HepG2 (cell line): Measurements from ENCODE around the gene YIPF2. TPM values are rescaled to one million over a fixed set of nuclear protein-coding genes. Genes with fewer than 3 reads are reported as not detected.

ENCODE experiments used
- ATAC-seq: fragments of 200-7000 bp; cut with Tn5 transposase; 3 replicates; pipeline ENCODE4 v1.9.1; 2020; ENCODE audit warnings: mild to moderate bottlenecking, moderate library complexity
- BruUV-seq: library from RNA; stranded (reverse); fragments of 400-500 nt; replicated peaks from 2 replicates; lab custom pipeline; 2021; lab: Mats Ljungman, UMichigan
- CTCF ChIA-PET: fragments of 300-600 bp; formaldehyde crosslinking; extraction: SDS; loops from one replicate; lab custom pipeline; 2021; ENCODE audit warnings: low total read pairs, inconsistent platforms, low intra/inter-chr PET ratio; lab: Yijun Ruan, JAX
- POLR2A ChIA-PET: fragments of 350-600 bp; sonication (Branson Sonifier 250); formaldehyde crosslinking; loops from one replicate; lab custom pipeline; 2020; ENCODE audit warnings: antibody characterized with exemption, inconsistent platforms; lab: Yijun Ruan, JAX
- DNase-seq: peaks from one replicate; pipeline ENCODE4 v3.0.0-alpha.2; 2015; ENCODE audit warnings: low spot score
- FAIRE-seq: peaks from 3 replicates; lab custom pipeline; 2011; peaks lifted over from hg19 to GRCh38; lab: Jason Lieb, UNC
- H2AFZ ChIP-seq: one replicate; pipeline ENCODE4 v1.6.1; 2011; ENCODE audit warnings: low read length, inconsistent platforms
- H3K27ac ChIP-seq: fragments of 300-600 bp; 3 replicates; pipeline ENCODE4 v1.8.0; 2011; ENCODE audit warnings: mixed run types, mild to moderate bottlenecking, mixed read lengths, low read length, inconsistent platforms; ENCODE audit not compliant: insufficient read depth; ENCODE audit errors: extremely low read length
- H3K27me3 ChIP-seq, 2 experiments: fragments of 200-600 bp in 1 of 2; 2 replicates in 1 of 2; 3 replicates in 1 of 2; pipeline versions ENCODE4 v1.6.0 to v1.8.0; 2011; ENCODE audit warnings: low read length in 2 of 2, mild to moderate bottlenecking in 2 of 2, moderate library complexity in 2 of 2, inconsistent platforms in 1 of 2; ENCODE audit not compliant: insufficient read depth in 2 of 2, control insufficient read depth in 1 of 2
- H3K36me3 ChIP-seq, 2 experiments: fragments of 200-600 bp in 1 of 2; replicated peaks in 1 of 2; 2 replicates in 1 of 2; 3 replicates in 1 of 2; pipeline versions ENCODE4 v1.5.1 to v1.8.0; 2011; ENCODE audit warnings: low read length in 2 of 2, inconsistent platforms in 1 of 2; ENCODE audit not compliant: insufficient read depth in 2 of 2, control insufficient read depth in 1 of 2
- H3K4me1 ChIP-seq: 2 replicates; pipeline ENCODE4 v1.5.1; 2012; ENCODE audit warnings: low read length, inconsistent platforms; ENCODE audit not compliant: insufficient read depth
- H3K4me2 ChIP-seq: 2 replicates; pipeline ENCODE4 v1.6.0; 2011; ENCODE audit warnings: low read depth, low read length, inconsistent platforms
- H3K4me3 ChIP-seq, 3 experiments: fragments of 200-600 bp in 1 of 3; sonication (generic), shearing (Covaris generic) in 1 of 3; replicated peaks in 1 of 3; 2 replicates each; pipeline ENCODE4 v1.5.1; 2011 to 2016; ENCODE audit warnings: low read length in 3 of 3, inconsistent platforms in 2 of 3, low read depth in 2 of 3, mild to moderate bottlenecking in 2 of 3, control low read depth in 1 of 3, mixed read lengths in 1 of 3; ENCODE audit not compliant: insufficient read depth in 1 of 3
- H3K79me2 ChIP-seq: one replicate; pipeline ENCODE4 v1.6.1; 2011; ENCODE audit warnings: low read length, inconsistent platforms; ENCODE audit not compliant: insufficient read depth
- H3K9ac ChIP-seq: 2 replicates; pipeline ENCODE4 v1.6.0; 2011; ENCODE audit warnings: mild to moderate bottlenecking, low read depth, low read length, inconsistent platforms; ENCODE audit not compliant: insufficient read depth
- H3K9me3 ChIP-seq: 2 replicates; pipeline ENCODE4 v1.5.1; 2012; ENCODE audit warnings: mild to moderate bottlenecking, low read length
- H4K20me1 ChIP-seq: 2 replicates; pipeline ENCODE4 v1.6.0; 2011; ENCODE audit warnings: inconsistent platforms, mild to moderate bottlenecking, low read length, moderate library complexity; ENCODE audit not compliant: insufficient read depth
- CSRNP2 ChIP-seq: sonication (generic); formaldehyde crosslinking; conservative IDR thresholded peaks from 2 replicates; pipeline ENCODE4 v1.8.0; 2022; ENCODE audit warnings: low read depth, missing genetic modification reagents
- GMEB1 ChIP-seq: sonication (generic); formaldehyde crosslinking; IDR thresholded peaks from 2 replicates; pipeline ENCODE4 v1.5.1; 2020; ENCODE audit warnings: missing genetic modification reagents, mild to moderate bottlenecking, borderline replicate concordance
- KLF16 ChIP-seq, 2 experiments: sonication (generic) in 1 of 2; formaldehyde crosslinking in 1 of 2; IDR thresholded peaks; 2 replicates each; pipeline versions ENCODE4 v1.6.1 to v1.8.0; 2016 to 2023; ENCODE audit warnings: missing genetic modification reagents in 2 of 2, missing compliant biosample characterization in 1 of 2
- MEF2D ChIP-seq: sonication (generic); formaldehyde crosslinking; IDR thresholded peaks from 2 replicates; pipeline ENCODE4 v1.5.1; 2020; ENCODE audit warnings: mild to moderate bottlenecking, missing genetic modification reagents
- MNT ChIP-seq: fragments of 450-650 bp; IDR thresholded peaks from 2 replicates; pipeline ENCODE4 v1.6.1; 2016
- REL ChIP-seq: sonication (generic); formaldehyde crosslinking; conservative IDR thresholded peaks from 2 replicates; pipeline ENCODE4 v1.8.0; 2022; ENCODE audit warnings: mild to moderate bottlenecking, missing genetic modification reagents, moderate library complexity
- RFX3 ChIP-seq: IDR thresholded peaks from 2 replicates; pipeline ENCODE4 v1.6.1; 2016; ENCODE audit warnings: missing biosample characterization, missing genetic modification reagents
- ZBTB42 ChIP-seq: sonication (generic); formaldehyde crosslinking; IDR thresholded peaks from 2 replicates; pipeline ENCODE4 v1.5.0; 2020; ENCODE audit warnings: mild to moderate bottlenecking, missing genetic modification reagents
- ZFYVE20 ChIP-seq: sonication (generic); formaldehyde crosslinking; IDR thresholded peaks from 2 replicates; pipeline ENCODE4 v1.8.0; 2023; ENCODE audit warnings: low read depth, mild to moderate bottlenecking, moderate library complexity, missing genetic modification reagents, borderline replicate concordance
- ZIK1 ChIP-seq: sonication (generic); formaldehyde crosslinking; IDR thresholded peaks from 2 replicates; pipeline ENCODE4 v1.5.0; 2020; ENCODE audit warnings: mild to moderate bottlenecking, low read depth, missing genetic modification reagents, borderline replicate concordance
- ZNF44 ChIP-seq: sonication (generic); formaldehyde crosslinking; IDR thresholded peaks from 2 replicates; pipeline ENCODE4 v1.5.1; 2020; ENCODE audit warnings: mild to moderate bottlenecking, missing genetic modification reagents
- ZNF468 ChIP-seq: sonication (generic); formaldehyde crosslinking; IDR thresholded peaks from 2 replicates; pipeline ENCODE4 v1.8.0; 2022; ENCODE audit warnings: mild to moderate bottlenecking, moderate library complexity, missing genetic modification reagents
- ZNF678 ChIP-seq: sonication (generic); formaldehyde crosslinking; IDR thresholded peaks from 2 replicates; pipeline ENCODE4 v1.4.0; 2020; ENCODE audit warnings: mild to moderate bottlenecking, missing genetic modification reagents
- ZNF713 ChIP-seq: sonication (generic); formaldehyde crosslinking; IDR thresholded peaks from 2 replicates; pipeline ENCODE4 v1.4.0; 2020; ENCODE audit warnings: mild to moderate bottlenecking, missing genetic modification reagents
- ZSCAN20 ChIP-seq: sonication (generic); formaldehyde crosslinking; IDR thresholded peaks from 2 replicates; pipeline ENCODE4 v1.4.0; 2020; ENCODE audit warnings: missing genetic modification reagents, mild to moderate bottlenecking, borderline replicate concordance
- WGBS: methylation state at CpG from one replicate; pipeline ENCODE4 v1.1.6; 2017; ENCODE audit warnings: low lambda C conversion rate; 5-methylcytosine and 5-hydroxymethylcytosine counted together
- in situ Hi-C: cut with HindIII; loops from 2 replicates; pipeline ENCODE4 v1.10.0; 2017; ENCODE audit warnings: low pct_unique_long_range_greater_than_20kb; ENCODE audit not compliant: extremely low pct_ligation_motif_present
- intact Hi-C: fragments of 100-400 bp; cut with micrococcal nuclease; formaldehyde crosslinking; loops from one replicate; pipeline ENCODE4 v1.10.0; 2022; ENCODE audit not compliant: unreplicated experiment
- polyA plus RNA-seq, 8 experiments: library from polyadenylated mRNA; depleted of rRNA in 3 of 8; stranded (reverse) in 7 of 8; unstranded in 1 of 8; fragments of >200 nt; fragmentation: Illumina TruSeq in 4 of 8; extraction: Trizol in 4 of 8; gene quantifications; 2 replicates each; pipeline versions ENCODE4 v1.2.1 to v1.2.3, GENCODE V29; 2011 to 2016; ENCODE audit warnings: low read depth in 4 of 8, missing spikeins in 1 of 8, mixed read lengths in 1 of 8; ENCODE audit not compliant: insufficient read depth in 1 of 8
- total RNA-seq, 5 experiments: library from RNA; depleted of rRNA; stranded (reverse); fragments of >200 nt; fragmentation: Illumina TruSeq; extraction: Trizol; gene quantifications; 2 replicates each; pipeline ENCODE4 v1.2.3, GENCODE V29; 2016; ENCODE audit warnings: low read depth in 1 of 5
- TF ChIP-seq, protein P1 (sequence below), 2 experiments: sonication (generic) in 1 of 2; formaldehyde crosslinking in 1 of 2; IDR thresholded peaks; 2 replicates each; pipeline versions ENCODE4 v1.4.0 to v1.6.1; 2018 to 2020; ENCODE audit warnings: missing genetic modification reagents in 2 of 2, borderline replicate concordance in 1 of 2, low read depth in 1 of 2, mild to moderate bottlenecking in 1 of 2, missing biosample characterization in 1 of 2

Gene YIPF2
- total and polyA plus RNA-seq, 2 of the 13 experiments (the other 11 are each of a cell fraction or from before 2014, with no cell fraction given) = 37.3 to 53.2 TPM

- ATAC-seq (no peak), DNase-seq (no peak), FAIRE-seq (no peak)
- no peak overlapping the region for H3K9ac ChIP-seq
- intact Hi-C loops = no loop called here
- H3K4me2 ChIP-seq = no peak overlapping the region
- H3K4me3 ChIP-seq = no peak overlapping the region
- no peak overlapping the region for H3K27ac ChIP-seq
- WGBS = 93% methylated on average over 4 of the region's 9 CpGs
- peaks cover 2% of the 10 kb centered on the region; the same call in 1 of the 2 replicates for H4K20me1 ChIP-seq
- no TSS peak for BruUV-seq
- peaks cover 65% of the 10 kb centered on the region for H3K79me2 ChIP-seq
- ChIA-PET POLR2A (interaction anchor here (1.2 kb wide), 1 partner anchor 9 kb away, joined by 5 read pairs; no protein-coding TSS in a partner anchor), CTCF (no interaction called here)
- H2AFZ ChIP-seq = no peak overlapping the region
- in situ Hi-C loops = no loop called here
- peaks cover 4 to 6% of the 10 kb centered on the region in 2 experiments; a peak in 3 of 5 replicates for H3K36me3 ChIP-seq
- H3K27me3 ChIP-seq = no peaks in the 10 kb centered on the region
- peaks cover 51% of the 10 kb centered on the region for H3K4me1 ChIP-seq
- TF ChIP-seq ZNF468 (no peak), MNT (no peak), RFX3 (CRISPR knock-in tag) (no peak), MEF2D (CRISPR knock-in tag) (no peak), ZNF713 (CRISPR knock-in tag) (no peak), GMEB1 (CRISPR knock-in tag) (no peak), ZSCAN20 (CRISPR knock-in tag) (no peak), ZNF44 (CRISPR knock-in tag) (no peak), ZBTB42 (CRISPR knock-in tag) (no peak), ZFYVE20 (no peak), ZNF678 (CRISPR knock-in tag) (no peak), CSRNP2 (no peak), KLF16 (CRISPR knock-in tag; IDR thresholded peaks at IDR 0.05) (no peak), REL (CRISPR knock-in tag) (no peak), ZIK1 (CRISPR knock-in tag) (no peak)
- TF ChIP-seq, protein P1, sequence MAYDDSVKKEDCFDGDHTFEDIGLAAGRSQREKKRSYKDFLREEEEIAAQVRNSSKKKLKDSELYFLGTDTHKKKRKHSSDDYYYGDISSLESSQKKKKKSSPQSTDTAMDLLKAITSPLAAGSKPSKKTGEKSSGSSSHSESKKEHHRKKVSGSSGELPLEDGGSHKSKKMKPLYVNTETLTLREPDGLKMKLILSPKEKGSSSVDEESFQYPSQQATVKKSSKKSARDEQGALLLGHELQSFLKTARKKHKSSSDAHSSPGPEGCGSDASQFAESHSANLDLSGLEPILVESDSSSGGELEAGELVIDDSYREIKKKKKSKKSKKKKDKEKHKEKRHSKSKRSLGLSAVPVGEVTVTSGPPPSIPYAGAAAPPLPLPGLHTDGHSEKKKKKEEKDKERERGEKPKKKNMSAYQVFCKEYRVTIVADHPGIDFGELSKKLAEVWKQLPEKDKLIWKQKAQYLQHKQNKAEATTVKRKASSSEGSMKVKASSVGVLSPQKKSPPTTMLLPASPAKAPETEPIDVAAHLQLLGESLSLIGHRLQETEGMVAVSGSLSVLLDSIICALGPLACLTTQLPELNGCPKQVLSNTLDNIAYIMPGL (CRISPR knock-in tag; IDR thresholded peaks at IDR 0.05; ENCODE audit: borderline replicate concordance in 1 of 2, low read depth in 1 of 2) = no peak
- no peaks in the 10 kb centered on the region for H3K9me3 ChIP-seq
These were observed 46.4 kb downstream of the YIPF2 start for GRCh38 chr19:10882108-10882457.
